ENCODE results near the gene NDUFS8.

- no peak for TF ChIP-seq CTCF (IDR thresholded peaks at IDR 0.05)
- no peak for TF ChIP-seq POLR2A (IDR thresholded peaks at IDR 0.05)
These were observed 27.9 kb upstream of the NDUFS8 start for GRCh38 chr11:68002575-68002937.
